HG03175 (cell line): ENCODE data around the gene TGFB1.
"Not testable (repeated sequence)": the region's sequence is repeated elsewhere in the genome, so short reads cannot be mapped to it uniquely, and the experiment has no call there.

Experiments used
- ATAC-seq: cut with Tn5 transposase; IDR thresholded peaks from one replicate; pipeline ENCODE4 v1.9.1; 2021; ENCODE audit warnings: mild to moderate bottlenecking, moderate library complexity; ENCODE audit not compliant: unreplicated experiment

The TGFB1 gene

GRCh38 chr19:41346916-41347315 is 6.8 kb downstream of the TGFB1 start:
- ATAC-seq = not testable (repeated sequence)

DNA sequence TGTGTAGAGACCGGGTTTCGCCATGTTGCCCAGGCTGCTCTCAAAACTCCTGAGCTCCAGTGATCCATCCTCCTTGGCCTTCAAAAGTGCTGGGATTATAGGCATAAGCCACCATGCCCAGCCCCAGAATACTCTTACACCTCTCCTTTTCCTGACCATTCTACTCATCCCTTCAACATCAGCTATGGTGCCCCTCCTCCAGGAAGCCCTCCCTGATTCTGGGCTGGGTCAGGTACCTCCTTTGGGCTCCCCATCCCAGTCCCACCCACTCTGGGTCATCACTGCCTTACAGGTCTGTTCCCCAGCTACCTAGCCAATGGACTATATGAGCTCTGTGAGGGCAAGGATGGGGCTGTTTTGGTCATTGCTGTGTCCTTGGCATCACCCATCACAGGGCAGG is 9.6 kb downstream of the TGFB1 start:
- no peak for ATAC-seq

GRCh38 chr19:41341669-41342490 is 11.8 kb downstream of the TGFB1 start:
- no peak for ATAC-seq

DNA sequence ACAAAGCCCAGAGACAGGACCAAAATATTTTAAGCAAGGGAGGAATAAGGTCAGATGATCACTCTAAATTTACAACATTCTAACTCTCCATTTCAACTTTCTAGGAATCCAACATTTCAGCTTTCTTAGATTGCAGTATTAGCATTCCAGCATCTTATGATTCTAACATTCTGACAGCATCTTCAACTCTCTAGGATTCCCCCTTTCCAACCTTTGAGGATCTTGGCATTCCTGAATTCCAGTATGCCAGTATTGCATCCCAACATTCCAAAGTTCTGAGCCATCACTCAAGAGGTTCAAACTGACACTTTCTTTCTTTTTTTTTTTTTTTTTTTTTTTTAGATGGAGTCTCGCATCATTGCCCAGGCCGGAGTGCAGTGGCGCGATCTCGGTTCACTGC is 13.8 kb downstream of the TGFB1 start:
- ATAC-seq = no peak

DNA sequence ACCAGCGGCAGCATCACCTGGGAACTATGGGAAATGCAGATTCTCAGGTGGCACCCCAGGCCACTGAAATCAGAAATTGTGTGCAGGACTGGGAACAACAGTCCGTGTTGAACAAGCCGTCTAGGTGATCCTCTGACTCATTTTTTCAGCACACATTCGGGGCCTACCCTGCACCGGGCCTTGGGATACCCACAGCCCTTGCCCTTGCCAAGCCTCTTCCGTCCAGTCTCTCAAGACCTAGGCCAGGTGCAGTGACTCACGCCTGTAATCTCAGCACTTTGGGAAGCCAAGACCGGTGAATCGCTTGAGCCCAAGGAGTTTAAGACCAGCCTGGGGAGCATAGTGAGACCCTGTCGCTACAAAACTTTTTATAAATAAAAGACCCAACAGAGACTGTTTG is 18.3 kb downstream of the TGFB1 start:
- ATAC-seq = no peak

DNA sequence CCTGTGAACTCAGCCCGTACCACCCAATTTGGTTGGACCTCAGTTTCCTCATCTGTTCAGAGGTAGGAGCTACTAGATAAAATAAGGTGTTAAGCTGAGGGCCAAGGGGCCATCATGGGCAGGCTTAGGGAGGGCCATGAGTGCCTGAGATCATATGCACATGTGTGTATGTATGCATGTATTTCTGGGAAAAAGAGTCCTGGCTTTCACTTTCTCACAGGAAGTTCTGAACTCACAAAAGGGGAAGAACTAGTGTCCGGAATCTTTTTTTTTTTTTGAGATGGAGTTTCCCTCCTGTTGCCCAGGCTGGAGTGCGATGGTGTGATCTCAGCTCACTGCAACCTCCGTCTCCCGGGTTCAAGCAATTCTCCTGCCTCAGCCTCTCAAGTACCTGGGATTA is 18.9 kb downstream of the TGFB1 start:
- ATAC-seq = no peak

GRCh38 chr19:41332468-41332867 is 21.3 kb downstream of the TGFB1 start:
- ATAC-seq = no peak

DNA sequence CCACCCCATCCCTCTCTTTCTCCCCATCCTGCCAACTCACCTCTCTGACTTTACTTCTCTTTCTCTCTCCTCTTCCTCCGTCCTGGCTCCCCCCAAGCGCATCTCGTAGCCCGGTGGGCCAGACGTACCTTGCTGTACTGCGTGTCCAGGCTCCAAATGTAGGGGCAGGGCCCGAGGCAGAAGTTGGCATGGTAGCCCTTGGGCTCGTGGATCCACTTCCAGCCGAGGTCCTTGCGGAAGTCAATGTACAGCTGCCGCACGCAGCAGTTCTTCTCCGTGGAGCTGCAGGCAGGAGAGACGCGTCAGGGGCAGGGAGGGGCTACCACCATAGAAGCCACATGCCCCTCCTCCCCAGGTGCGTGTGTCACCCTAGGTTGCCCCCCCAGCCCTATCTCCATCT is 21.7 kb downstream of the TGFB1 start:
- no peak for ATAC-seq

DNA sequence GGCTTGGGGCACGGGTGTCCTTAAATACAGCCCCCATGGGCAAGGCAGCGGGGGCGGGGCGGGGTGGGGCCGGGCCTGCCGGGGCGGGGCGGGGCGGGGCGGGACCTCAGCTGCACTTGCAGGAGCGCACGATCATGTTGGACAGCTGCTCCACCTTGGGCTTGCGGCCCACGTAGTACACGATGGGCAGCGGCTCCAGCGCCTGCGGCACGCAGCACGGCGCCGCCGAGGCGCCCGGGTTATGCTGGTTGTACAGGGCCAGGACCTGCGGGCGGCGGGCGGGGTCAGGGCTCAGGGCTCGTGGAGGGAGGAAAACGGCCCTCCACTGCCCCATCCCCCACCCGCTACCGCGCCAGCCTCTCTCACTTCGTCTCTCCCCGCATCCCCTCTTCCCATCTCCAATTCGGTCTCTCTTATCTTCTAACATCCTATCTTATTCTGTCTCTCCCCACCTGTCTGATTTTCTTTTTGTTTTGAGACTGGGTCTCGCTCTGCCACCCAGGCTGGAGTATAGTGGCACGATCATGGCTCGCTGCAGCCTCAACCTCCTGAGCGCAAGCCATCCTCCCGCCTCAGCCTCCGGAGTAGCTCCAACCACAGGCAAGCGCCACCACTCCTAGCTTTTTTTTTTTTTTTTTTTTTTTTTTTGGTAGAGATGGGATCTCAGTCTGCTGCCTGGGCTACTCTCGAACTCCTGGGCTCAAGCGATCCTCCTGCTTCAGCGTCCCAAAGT is 22.6 kb downstream of the TGFB1 start:
- ATAC-seq = no peak

DNA sequence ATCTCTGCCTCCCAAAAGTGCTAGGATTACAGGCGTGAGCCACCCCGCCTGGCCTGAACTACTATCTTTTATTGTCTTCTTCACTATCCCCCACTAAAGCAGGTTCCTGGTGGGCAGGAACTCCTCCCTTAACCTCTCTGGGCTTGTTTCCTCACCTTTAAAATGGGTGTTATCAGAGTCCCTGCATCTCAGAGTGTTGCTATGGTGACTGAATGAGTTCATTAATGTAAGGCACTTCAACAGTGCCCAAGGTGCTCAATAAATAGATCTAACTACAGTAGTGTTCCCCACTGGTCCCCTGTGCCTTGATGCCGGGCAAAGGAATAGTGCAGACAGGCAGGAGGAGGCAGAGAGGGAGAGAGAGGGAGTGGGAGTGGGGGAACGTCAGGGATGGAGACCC is 23.2 kb downstream of the TGFB1 start:
- no peak for ATAC-seq

GRCh38 chr19:41328842-41329225 is 24.9 kb downstream of the TGFB1 start:
- ATAC-seq = no peak

GRCh38 chr19:41328157-41328841 is 25.4 kb downstream of the TGFB1 start:
- ATAC-seq = peak; percentile 5

- ATAC-seq = peak; percentile 65
Measured at GRCh38 chr19:41327576-41328156, 26.1 kb downstream of the TGFB1 start.

DNA sequence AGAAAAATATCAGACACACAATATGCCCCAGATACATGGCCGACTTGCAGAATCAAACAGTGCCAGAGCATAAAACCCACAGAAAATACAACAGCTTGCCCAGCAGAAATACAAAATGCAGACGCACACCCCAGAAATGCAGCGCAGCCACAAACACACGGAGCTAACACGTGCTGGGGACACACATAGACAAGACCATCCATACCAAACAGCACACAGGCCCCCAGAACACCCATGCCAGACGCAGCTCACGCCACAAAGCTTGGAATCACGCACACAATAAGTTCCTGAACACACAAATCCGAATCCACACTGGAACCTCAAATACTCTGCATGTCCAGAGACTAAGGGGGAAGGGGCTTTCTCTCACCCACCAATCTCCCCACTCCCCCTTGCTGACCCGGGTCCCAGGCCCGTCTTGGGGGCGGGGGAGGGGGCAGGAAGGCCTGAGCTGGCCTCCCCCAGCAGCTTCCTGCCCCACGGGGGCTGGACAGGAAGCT is 26.6 kb downstream of the TGFB1 start:
- no peak for ATAC-seq

- no peak for ATAC-seq
Measured at GRCh38 chr19:41325947-41326706, 27.6 kb downstream of the TGFB1 start.

- ATAC-seq = no peak
Measured at GRCh38 chr19:41325640-41325946, 28.1 kb downstream of the TGFB1 start.

DNA sequence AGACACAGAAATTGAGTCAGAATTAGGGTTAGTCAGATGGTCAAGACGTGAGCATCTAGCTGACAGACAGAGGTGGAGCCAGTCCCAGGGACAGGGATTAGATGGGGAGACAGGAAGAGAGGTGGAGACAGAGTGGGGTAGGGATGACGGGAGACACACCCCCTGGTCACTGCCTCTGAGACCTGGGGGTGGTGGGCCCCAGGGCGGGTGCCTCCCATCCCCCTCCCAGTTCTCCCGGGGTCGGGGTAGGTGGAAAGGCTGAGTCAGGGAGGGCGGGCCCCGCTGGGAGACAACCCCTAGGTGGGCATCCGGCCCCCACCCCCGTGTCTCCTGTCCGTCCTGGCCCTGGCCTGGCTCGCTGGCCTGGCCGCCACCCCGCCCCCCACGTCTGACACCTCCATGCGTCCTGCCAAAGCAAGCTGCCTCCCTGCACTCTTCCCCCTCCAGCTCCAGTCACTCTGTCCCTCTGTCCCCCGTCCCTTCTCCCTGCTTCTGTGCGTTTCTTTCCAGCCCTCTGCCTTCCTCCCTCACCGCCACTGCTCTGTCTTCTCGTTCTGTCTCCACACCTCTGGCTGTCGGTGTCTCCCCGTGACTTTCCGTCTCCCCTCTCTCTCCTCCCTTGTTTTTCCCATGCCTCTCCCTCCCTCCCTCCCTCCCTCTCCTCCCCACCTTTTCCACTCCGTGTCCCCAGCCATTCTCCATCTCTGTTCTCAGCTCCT is 28.6 kb downstream of the TGFB1 start:
- ATAC-seq = no peak

DNA sequence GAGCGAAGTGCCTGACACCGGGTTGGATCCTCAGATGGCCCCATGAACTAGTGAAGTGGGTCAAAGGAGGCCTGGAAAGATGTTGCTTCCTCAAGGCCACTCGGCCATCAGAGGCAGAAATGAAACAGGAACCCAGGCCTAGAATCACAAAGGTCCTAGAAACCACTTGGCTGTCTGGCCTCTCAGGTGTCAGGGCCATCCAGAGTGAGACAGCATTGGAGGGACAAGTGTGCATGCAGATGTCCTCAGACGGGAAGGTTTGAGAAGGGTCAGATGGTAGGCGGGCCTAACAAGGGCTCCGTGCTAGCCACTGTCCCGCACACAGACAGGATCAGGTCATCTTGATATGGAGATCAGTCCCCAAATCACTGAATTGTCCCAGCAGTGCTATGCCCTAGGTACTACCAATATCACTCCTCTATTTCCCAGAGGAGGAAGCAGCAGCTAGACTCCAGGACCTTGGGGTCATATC is 29.5 kb downstream of the TGFB1 start:
- no peak for ATAC-seq

GRCh38 chr19:41323430-41324125 is 30.1 kb downstream of the TGFB1 start:
- ATAC-seq = no peak
